Stimulated activated CD8-positive, alpha-beta memory T cell treated with anti-CD3 and anti-CD28 coated beads, Interleukin-7, amount 100 ng/mL, for 4 hours (primary cell): Measurements from ENCODE around the gene UBE2E2.
"Not testable (repeated sequence)": the region's sequence is repeated elsewhere in the genome, so short reads cannot be mapped to it uniquely, and the experiment has no call there.

Source experiments
- DNase-seq, 2 donors: peaks; one replicate each; pipeline ENCODE4 v3.0.0-alpha.2; 2020; ENCODE audit warnings: low read depth in 2 of 2

UBE2E2 gene

DNA sequence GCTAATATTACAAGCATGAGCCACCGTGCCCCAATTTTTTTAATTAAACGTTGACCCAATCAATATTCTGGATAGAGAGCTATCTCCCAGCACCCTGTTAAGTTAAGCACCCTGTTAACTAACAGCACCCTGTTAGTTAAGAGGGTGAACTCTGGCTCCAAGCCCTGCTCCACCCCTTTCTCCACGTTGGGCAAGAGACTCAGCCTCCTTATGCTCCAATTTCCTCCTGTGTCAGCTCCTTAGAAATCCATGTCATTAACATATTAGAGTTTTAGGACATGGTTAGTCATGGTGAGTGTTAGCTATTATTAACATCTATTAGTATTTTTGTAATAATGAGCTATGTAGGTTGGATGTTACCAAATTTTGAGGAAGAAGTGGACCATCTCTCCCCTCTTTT, 385.4 kb downstream of the UBE2E2 start:
- no peak for DNase-seq

GRCh38 chr3:23589602-23590001, 386.5 kb downstream of the UBE2E2 start:
- DNase-seq, result no peak

DNA sequence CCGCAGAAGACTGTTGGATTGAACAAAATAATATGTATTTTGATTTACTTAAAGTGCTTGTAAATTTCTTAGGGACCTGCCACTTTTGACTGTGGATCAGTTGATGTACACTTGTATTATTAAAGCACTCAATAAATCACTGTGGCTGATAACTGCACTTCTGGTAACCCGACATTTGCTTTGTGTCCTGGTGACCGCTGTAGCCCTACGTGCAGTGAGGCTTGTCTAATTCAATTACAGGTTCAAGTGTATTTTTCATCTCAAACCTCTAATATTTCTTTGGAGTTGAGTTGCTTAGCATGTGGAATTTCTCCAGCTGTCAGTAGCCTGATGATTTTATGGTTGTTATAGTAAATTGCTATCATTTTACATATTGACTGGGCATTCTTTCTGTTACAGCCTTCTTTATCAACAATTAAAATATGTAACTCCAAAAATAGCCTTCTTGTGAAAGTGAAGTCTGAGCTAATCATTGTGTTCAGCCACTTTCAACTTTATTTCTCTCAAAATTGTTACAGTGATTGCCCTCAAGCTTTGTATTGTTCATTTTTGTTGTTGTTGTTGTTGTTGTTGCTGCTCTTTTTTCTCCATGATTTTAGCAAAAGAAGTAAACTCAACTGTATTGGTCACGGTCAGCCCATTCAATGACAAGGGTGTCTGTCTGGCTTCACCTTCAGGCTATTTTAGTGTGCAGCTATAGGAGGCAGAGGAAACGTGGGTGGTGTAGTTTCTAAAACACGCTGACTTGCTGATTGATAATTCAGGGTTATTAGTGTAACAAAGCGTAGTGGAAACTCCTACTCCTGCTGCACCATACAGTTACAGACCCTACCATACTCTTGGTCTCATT, 387.5 kb downstream of the UBE2E2 start:
- DNase-seq, result no peak

DNA sequence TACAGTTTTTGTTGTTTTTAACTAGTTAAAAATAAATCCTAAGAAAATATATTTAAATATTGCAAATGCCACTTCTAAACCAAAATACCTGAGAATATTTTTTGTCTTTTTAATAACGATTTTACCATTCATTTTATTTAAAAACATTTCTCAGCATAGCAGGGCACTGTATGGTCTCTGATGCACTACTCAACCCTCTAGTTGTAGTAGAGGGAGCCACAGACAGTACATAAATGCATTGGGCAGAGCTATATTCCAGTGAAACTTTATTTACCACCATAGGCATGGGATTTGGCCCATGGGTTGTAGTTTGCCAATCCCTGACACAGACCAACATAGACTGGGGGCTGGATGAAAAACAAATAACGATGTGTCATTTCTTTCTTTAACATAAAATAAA, 388.2 kb downstream of the UBE2E2 start:
- DNase-seq, result no peak

GRCh38 chr3:23592961-23593931, 390.1 kb downstream of the UBE2E2 start:
- no peak for DNase-seq

- no peak for DNase-seq
These were observed 390.9 kb downstream of the UBE2E2 start for GRCh38 chr3:23594066-23594465.

DNA sequence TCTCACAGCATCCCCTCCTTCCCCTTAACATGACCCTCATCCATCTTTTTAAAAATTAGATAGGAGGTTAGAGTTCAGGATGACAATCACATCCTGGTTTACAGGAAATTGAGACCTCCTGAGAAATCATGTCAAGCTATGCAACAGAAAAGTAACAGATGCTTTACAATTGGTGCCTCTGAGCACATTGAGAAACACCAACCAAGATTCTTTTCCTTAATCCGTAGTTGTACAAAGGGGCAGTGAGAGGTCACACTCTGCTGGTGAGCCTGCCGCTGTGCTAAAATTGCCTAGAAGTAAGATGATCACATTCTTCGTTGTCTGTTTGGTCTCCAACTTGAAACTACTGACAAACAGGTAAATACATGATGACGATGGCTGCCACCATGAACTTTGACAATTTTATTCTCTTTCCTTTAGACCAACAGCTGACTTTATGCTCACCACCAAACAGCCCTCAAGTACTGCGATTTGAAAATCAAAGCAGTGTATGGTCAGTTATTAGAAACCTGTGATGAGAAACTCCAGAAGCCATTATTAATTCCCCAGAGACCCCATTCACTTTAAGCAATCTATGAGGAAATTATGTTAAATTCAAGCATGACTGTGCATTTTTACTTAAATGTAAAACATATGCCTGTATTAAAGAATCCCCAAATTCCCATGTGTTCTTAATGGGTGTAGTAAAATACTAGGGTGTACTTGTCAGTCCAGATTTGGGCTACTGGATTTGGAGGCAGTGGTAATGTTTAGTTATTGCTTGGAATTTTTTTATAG, 392.0 kb downstream of the UBE2E2 start:
- no peak for DNase-seq

GRCh38 chr3:23595851-23596250, 392.7 kb downstream of the UBE2E2 start:
- DNase-seq, result no peak

GRCh38 chr3:23600167-23600871, 397.2 kb downstream of the UBE2E2 start:
- no peak for DNase-seq

GRCh38 chr3:23601091-23601822, 398.1 kb downstream of the UBE2E2 start:
- no peak for DNase-seq

- no peak for DNase-seq
These were observed 399.8 kb downstream of the UBE2E2 start for GRCh38 chr3:23602971-23603370.

DNA sequence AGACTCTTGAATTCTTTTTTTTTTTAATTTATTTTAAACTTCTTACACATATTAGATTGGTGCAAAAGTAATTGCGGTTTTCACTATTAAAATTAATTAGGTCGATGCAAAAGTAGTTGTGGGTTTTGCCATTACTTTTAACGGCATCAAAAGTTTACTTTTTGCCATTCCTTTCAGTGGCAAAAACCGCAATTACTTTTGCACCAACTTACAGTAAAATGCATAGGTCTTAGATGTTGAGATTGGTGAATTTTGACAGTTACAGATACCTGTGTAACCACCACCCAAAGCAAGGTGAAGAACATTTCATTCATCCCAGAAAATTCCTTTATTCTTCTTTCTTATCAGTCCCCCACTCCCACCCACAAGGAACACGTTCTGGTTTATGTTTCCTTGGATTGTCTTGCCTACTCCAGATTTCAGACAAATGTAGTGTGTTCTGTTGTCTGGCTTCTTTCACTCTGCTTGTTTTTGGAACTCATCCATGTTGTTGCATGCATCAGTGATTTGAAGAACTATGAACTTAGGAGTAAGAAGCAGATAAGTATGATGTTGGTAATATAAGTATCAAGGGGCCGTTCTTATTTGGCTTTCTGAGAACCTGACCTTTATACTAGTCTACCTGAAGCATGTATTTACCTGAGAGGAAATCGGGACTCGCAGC, 404.2 kb downstream of the UBE2E2 start:
- no peak for DNase-seq

DNA sequence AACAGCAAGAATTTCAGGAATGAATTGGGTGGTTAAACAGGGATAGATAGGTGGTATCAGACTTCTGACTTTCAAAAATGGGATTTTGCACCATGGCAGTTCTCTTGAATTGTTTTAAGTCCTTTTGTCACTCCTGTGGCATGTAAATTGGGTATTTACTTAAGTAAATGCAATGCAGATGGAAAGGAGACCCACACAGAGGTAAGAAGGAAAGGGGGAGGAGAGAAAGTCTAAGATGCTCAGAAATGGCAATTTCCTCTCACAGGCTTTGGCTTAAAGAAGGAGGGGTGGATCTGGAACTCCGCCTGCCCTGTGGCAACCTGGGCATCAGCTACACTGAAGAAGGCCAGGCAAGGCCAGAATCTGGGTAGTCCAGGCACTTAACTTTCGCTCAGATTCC, 405.5 kb downstream of the UBE2E2 start:
- DNase-seq, result no peak

DNA sequence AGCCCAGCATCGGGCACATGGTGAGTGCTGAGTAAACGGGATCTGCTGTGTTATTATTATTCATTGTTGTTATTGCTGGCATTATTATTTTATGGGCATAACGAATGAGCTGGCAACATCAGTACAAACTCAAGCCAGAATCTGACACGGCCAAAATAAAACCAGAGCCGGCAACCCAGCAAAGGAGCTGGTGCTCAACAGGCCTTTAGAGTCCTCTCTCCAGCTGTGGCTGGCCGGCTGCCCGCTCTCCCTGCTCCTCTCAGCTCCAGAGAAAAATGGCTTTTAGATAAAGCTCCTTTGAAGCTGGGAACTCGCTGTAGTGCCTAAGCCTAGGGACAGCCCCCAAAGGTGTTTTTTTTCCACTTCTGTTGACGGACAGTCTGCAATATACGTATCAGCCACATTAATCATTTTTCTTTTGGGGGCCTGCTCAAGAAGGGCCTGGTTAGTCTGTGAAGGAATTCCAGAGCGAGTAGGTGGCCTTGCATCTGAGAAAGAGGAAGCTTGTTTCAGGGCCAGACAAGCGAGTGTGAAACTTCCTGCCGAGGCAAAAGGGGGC, 408.7 kb downstream of the UBE2E2 start:
- DNase-seq, result no peak

DNA sequence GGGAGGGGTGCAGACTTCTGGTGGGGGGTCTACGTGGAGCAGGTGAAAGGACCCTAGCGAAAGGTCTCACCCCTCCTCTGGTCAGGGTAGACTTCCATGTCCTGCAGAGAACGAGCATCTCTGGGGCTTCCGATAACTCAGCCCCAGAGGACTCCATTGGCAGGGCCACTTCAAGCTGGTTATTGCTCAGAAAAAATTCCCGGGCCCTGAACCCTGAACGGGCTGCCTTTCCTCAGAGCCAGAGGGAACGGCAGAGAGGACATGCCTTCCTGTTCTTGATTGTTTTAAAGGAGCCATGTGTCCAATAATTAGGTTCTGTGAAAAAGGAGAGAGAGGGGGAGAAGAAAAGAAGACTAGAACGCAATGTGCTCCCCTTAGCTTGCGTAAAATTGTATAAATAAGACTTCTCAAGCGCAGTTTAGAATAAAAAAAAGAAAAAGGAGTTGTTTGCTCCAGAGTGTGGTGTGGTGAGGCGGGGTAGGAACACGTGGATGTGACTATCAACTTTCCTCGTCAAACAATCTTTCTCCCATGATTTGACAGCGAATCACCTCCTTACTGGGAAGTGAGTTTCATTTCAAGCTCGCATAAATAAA, 409.3 kb downstream of the UBE2E2 start:
- DNase-seq, result no peak

- no peak for DNase-seq
These were observed 411.9 kb downstream of the UBE2E2 start for GRCh38 chr3:23615068-23615467.

DNA sequence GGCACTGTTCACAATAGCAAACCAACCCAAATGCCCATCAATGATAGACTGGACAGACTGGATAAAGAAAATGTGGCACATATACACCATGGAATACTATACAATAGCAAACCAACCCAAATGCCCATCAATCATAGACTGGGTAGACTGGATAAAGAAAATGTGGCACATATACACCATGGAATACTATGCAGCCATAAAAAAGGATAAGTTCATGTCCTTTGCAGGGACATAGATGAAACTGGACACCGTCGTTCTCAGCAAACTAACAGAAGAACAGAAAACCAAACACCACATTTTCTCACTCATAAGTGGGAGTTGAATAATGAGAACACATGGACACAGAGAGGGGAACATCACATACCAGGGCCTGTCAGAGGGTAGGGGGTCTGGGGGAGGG, 415.3 kb downstream of the UBE2E2 start:
- not testable (repeated sequence) for DNase-seq

GRCh38 chr3:23619705-23620637, 416.8 kb downstream of the UBE2E2 start:
- DNase-seq, result no peak
